ENCODE results near the gene KIF16B. TPM values are rescaled to one million over a fixed set of nuclear protein-coding genes. Genes with fewer than 3 reads are reported as not detected.
A peak's percentile ranks its signal among the peaks of the same experiment; 100 is the strongest.

The KIF16B gene
- total and polyA plus RNA-seq, 2 experiments from 2014 or later, result 8.2 to 26.5 TPM

DNA sequence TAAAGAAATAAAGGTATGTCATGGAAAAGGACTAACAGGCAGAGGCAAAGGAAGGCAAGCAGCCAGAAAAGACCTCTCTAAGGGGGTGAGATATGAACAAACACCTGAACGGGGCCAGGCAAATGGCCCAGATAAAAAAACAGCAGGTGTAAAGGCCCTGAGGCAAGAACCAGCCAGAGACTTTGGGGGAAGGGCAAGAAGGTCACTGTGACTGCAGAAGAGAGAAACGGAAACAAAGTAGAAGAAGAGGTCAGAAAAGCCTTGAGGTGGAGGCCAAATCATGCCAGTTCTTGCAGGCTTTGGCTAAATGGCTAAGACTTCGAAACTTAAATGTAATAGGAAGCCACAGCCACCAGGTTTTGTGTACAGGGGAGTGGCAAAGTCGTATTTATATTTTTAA, 30.8 kb downstream of the KIF16B start:
- Histone ChIP-seq H3K36me3 (no peaks in the 10 kb centered on the region), H3K27ac (no peak overlapping the region), H3K9me3 (ENCODE audit: low read depth) (no peaks in the 10 kb centered on the region), H3K27me3 (no peaks in the 10 kb centered on the region), H3K4me1 (ENCODE audit: low read depth) (no peaks in the 10 kb centered on the region), H3K4me3 (no peak overlapping the region)
- TF ChIP-seq, protein P1, sequence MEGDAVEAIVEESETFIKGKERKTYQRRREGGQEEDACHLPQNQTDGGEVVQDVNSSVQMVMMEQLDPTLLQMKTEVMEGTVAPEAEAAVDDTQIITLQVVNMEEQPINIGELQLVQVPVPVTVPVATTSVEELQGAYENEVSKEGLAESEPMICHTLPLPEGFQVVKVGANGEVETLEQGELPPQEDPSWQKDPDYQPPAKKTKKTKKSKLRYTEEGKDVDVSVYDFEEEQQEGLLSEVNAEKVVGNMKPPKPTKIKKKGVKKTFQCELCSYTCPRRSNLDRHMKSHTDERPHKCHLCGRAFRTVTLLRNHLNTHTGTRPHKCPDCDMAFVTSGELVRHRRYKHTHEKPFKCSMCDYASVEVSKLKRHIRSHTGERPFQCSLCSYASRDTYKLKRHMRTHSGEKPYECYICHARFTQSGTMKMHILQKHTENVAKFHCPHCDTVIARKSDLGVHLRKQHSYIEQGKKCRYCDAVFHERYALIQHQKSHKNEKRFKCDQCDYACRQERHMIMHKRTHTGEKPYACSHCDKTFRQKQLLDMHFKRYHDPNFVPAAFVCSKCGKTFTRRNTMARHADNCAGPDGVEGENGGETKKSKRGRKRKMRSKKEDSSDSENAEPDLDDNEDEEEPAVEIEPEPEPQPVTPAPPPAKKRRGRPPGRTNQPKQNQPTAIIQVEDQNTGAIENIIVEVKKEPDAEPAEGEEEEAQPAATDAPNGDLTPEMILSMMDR (IDR thresholded peaks at IDR 0.05; ENCODE audit: low read depth, low read length), result no peak
- DNase-seq (ENCODE audit: low read depth in 1 of 2, low spot score in 1 of 2), result no peak

DNA sequence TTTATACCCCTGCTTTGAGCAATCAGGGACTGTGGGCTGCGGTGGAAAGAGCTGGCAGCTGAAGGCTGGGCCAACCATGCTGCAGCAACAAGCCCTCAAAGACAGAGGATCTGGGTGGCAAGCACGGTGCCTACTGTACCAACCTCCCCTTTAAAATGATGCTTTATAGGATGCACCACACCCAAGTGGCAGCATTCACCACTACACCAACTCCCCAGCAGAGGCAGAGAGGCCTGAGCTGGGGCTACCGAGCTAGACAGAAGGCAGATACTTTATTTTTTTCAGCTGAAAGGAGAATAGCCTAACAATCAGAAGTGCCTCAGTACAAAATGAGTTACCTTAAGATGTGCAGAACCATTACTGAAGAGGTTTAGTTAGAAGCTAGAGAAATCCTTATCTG, 31.4 kb downstream of the KIF16B start:
- no peak for DNase-seq (ENCODE audit: low read depth in 1 of 2, low spot score in 1 of 2)
- Histone ChIP-seq H3K36me3 (no peaks in the 10 kb centered on the region), H3K4me3 (no peak overlapping the region), H3K27me3 (no peaks in the 10 kb centered on the region), H3K27ac (no peak overlapping the region), H3K4me1 (ENCODE audit: low read depth) (no peaks in the 10 kb centered on the region), H3K9me3 (ENCODE audit: low read depth) (no peaks in the 10 kb centered on the region)
- TF ChIP-seq, protein P1 (IDR thresholded peaks at IDR 0.05; ENCODE audit: low read depth, low read length), result no peak

DNA sequence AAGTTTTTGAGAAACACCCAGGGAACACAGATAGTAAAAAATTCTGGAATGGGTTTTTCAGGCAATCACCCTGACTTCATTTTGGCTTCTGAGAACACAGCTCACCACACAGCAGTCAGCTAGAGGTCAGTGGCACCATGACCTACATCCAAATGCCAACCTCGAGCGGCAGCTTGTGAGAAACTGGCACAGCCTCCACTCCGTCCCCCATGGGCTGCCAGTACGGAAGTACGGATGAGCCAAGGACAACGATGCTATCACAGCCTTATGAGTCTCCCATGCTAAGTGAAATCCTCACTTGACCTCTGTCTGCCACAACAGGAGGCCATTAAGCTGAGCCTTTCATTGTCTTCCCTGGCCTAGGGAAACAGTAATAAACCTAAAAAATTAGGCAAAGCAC, 32.0 kb downstream of the KIF16B start:
- H3K27me3 ChIP-seq, result no peaks in the 10 kb centered on the region
- no peaks in the 10 kb centered on the region for H3K36me3 ChIP-seq
- no peak overlapping the region for H3K4me3 ChIP-seq
- H3K27ac ChIP-seq, result no peak overlapping the region
- H3K4me1 ChIP-seq (ENCODE audit: low read depth), result no peaks in the 10 kb centered on the region
- DNase-seq (ENCODE audit: low read depth in 1 of 2, low spot score in 1 of 2), result no peak
- TF ChIP-seq, protein P1 (IDR thresholded peaks at IDR 0.05; ENCODE audit: low read depth, low read length), result no peak
- no peaks in the 10 kb centered on the region for H3K9me3 ChIP-seq (ENCODE audit: low read depth)

DNA sequence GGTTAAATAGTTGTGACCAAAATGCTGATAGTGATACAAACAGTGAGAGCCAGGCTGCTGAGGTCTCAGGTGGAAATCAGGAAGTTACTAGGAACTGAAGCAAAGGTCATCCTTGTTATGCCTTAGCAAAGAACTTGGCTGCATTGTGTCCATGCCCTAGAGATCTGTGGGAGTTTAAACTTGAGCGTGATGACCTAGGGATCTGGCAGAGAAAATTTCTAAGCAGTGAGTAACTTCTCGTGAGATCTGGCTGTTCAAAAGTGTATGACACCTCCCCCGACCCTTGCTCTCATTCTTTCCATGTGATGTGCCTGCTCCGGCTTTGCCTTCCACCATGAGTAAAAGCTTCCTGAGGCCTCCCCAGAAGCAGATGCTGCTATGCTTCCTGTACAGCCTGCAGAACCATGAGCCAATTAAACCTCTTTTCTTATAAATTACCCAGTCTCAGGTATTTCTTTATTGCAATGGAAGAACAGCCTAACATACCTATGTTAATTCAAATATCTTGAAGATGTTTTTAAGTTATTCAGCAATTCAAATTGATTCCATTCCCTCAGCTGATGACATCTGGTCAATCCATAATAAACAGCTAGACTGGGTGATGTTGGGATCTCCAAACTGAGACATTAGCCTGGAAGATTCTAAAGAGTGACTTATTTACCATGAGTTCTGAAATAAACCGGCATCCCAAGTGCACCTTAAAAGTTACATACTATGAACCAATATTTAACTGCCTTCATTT, 33.8 kb downstream of the KIF16B start:
- Histone ChIP-seq H3K27me3 (no peaks in the 10 kb centered on the region), H3K36me3 (no peaks in the 10 kb centered on the region), H3K4me1 (ENCODE audit: low read depth) (no peaks in the 10 kb centered on the region), H3K9me3 (ENCODE audit: low read depth) (no peaks in the 10 kb centered on the region), H3K4me3 (no peak overlapping the region), H3K27ac (no peak overlapping the region)
- TF ChIP-seq, protein P1 (IDR thresholded peaks at IDR 0.05; ENCODE audit: low read depth, low read length), result no peak
- peak in 1 of 2 donors; percentile 30 for DNase-seq (ENCODE audit: low read depth in 1 of 2, low spot score in 1 of 2)

DNA sequence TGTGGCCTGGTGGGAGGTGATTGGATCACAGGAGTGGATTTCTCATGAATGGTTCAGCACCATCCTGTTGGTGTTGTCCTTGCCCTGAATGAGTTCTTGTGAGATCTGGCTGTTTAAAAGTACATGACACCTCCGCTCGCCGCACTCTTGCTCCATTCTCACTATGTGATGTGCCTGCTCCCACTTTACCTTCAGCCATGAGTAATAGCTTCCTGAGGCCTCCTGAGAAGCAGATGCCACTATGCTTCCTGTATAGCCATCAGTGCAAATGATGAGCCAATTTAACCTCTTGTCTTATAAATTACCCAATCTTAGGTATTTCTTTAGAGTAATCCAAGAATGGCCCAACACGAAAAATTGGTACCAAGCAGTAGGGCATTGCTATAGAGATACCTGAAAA, 34.5 kb downstream of the KIF16B start:
- Histone ChIP-seq H3K9me3 (ENCODE audit: low read depth) (no peaks in the 10 kb centered on the region), H3K4me3 (no peak overlapping the region), H3K27ac (no peak overlapping the region), H3K36me3 (no peaks in the 10 kb centered on the region), H3K27me3 (no peaks in the 10 kb centered on the region), H3K4me1 (ENCODE audit: low read depth) (peaks cover 1% of the 10 kb centered on the region)
- TF ChIP-seq, protein P1 (IDR thresholded peaks at IDR 0.05; ENCODE audit: low read depth, low read length), result no peak
- peak in 1 of 2 donors; percentile 6 for DNase-seq (ENCODE audit: low read depth in 1 of 2, low spot score in 1 of 2)
